Breast epithelium (tissue), 4 donors: ENCODE measurements around the gene PDE4C. TPM values are rescaled to one million over a fixed set of nuclear protein-coding genes. Genes with fewer than 3 reads are reported as not detected.

ENCODE experiments used
- DNase-seq, 2 donors: peaks; one replicate each; pipeline ENCODE4 v3.0.0-alpha.2; 2019; ENCODE audit warnings: low spot score in 2 of 2
- H3K27ac ChIP-seq, 2 donors: fragments of 200-600 bp; sonication (generic) in 1 of 2; one replicate each; pipeline ENCODE4 v1.5.1; 2016 to 2019; ENCODE audit warnings: mild to moderate bottlenecking in 1 of 2
- H3K27me3 ChIP-seq, 2 donors: fragments of 200-600 bp; sonication (generic) in 1 of 2; one replicate each; pipeline versions ENCODE4 v1.5.1 to v1.6.0; 2017 to 2019; ENCODE audit warnings: control low read depth in 1 of 2, mild to moderate bottlenecking in 1 of 2
- H3K36me3 ChIP-seq: fragments of 200-600 bp; one replicate; pipeline ENCODE4 v1.5.1; 2019
- H3K4me1 ChIP-seq, 2 donors: fragments of 200-600 bp; sonication (generic); one replicate each; pipeline ENCODE4 v1.5.1; 2016 to 2019; ENCODE audit warnings: control low read depth in 1 of 2
- H3K4me3 ChIP-seq, 3 donors: fragments of 200-600 bp; sonication (generic); 1 replicate in 2 of 3; 2 replicates in 1 of 3; pipeline ENCODE4 v1.5.1; 2016 to 2019; ENCODE audit warnings: mild to moderate bottlenecking in 3 of 3, moderate library complexity in 2 of 3
- H3K9me3 ChIP-seq, 2 donors: fragments of 200-600 bp; sonication (generic) in 1 of 2; one replicate each; pipeline ENCODE4 v1.5.1; 2016 to 2019; ENCODE audit warnings: control low read depth in 1 of 2
- POLR2A ChIP-seq: fragments of 450-650 bp; IDR thresholded peaks from one replicate; pipeline ENCODE4 v1.6.1; 2016; ENCODE audit warnings: antibody characterized with exemption, mild to moderate bottlenecking, moderate library complexity
- POLR2AphosphoS5 ChIP-seq, 3 donors: sonication (generic); formaldehyde crosslinking; IDR thresholded peaks; one replicate each; pipeline ENCODE4 v1.6.1; 2017; ENCODE audit warnings: antibody characterized with exemption in 3 of 3
- intact Hi-C: fragments of 100-400 bp; cut with DNase I; formaldehyde crosslinking; loops from one replicate; pipeline ENCODE4 v1.15.1; 2023; ENCODE audit warnings: low total_unique reads
- total RNA-seq, 3 donors: library from RNA; depleted of rRNA; stranded (reverse); fragments of >200 nt; gene quantifications; one replicate each; pipeline ENCODE4 v1.1.0, GENCODE V29; 2016
- TF ChIP-seq, protein P1 (sequence below), 3 donors: fragments of 450-650 bp; IDR thresholded peaks; one replicate each; pipeline ENCODE4 v1.5.1; 2016 to 2017; ENCODE audit warnings: antibody characterized with exemption in 3 of 3, mild to moderate bottlenecking in 3 of 3, moderate library complexity in 3 of 3

The PDE4C gene
- total RNA-seq, 3 donors from 2014 or later, result 0.33 to 1.3 TPM; not detected in 1

DNA sequence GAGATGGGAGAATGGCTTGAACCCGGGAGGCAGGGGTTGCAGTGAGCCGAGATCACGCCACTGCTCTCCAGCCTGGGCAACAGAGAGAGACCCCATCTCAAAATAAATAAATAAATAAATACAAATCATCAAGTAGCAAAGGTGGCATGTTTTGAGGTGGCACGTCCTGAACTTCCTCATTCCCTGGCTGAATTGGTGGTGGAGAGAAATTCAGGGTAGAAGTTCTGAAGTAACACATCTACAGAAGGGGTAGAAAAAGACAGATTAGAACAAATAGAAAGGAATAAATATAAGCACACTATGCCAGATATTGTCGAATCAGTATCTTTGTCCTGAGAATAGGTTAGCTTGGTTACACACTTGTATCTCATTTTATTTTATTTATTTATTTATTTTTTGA is 46.3 kb downstream of the PDE4C start:
- Histone ChIP-seq H3K4me3 (no peak overlapping the region), H3K27ac (no peak overlapping the region), H3K27me3 (no peaks in the 10 kb centered on the region), H3K4me1 (no peaks in the 10 kb centered on the region), H3K9me3 (no peaks in the 10 kb centered on the region), H3K36me3 (no peaks in the 10 kb centered on the region)
- TF ChIP-seq, protein P1, sequence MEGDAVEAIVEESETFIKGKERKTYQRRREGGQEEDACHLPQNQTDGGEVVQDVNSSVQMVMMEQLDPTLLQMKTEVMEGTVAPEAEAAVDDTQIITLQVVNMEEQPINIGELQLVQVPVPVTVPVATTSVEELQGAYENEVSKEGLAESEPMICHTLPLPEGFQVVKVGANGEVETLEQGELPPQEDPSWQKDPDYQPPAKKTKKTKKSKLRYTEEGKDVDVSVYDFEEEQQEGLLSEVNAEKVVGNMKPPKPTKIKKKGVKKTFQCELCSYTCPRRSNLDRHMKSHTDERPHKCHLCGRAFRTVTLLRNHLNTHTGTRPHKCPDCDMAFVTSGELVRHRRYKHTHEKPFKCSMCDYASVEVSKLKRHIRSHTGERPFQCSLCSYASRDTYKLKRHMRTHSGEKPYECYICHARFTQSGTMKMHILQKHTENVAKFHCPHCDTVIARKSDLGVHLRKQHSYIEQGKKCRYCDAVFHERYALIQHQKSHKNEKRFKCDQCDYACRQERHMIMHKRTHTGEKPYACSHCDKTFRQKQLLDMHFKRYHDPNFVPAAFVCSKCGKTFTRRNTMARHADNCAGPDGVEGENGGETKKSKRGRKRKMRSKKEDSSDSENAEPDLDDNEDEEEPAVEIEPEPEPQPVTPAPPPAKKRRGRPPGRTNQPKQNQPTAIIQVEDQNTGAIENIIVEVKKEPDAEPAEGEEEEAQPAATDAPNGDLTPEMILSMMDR (IDR thresholded peaks at IDR 0.05), result no peak
- TF ChIP-seq POLR2AphosphoS5 (IDR thresholded peaks at IDR 0.05), result no peak
- no peak for TF ChIP-seq POLR2A
- no peak for DNase-seq
- intact Hi-C loops, result loop anchor here (2.0 kb wide), 1 partner anchor 45 kb away; no protein-coding TSS in a partner anchor

DNA sequence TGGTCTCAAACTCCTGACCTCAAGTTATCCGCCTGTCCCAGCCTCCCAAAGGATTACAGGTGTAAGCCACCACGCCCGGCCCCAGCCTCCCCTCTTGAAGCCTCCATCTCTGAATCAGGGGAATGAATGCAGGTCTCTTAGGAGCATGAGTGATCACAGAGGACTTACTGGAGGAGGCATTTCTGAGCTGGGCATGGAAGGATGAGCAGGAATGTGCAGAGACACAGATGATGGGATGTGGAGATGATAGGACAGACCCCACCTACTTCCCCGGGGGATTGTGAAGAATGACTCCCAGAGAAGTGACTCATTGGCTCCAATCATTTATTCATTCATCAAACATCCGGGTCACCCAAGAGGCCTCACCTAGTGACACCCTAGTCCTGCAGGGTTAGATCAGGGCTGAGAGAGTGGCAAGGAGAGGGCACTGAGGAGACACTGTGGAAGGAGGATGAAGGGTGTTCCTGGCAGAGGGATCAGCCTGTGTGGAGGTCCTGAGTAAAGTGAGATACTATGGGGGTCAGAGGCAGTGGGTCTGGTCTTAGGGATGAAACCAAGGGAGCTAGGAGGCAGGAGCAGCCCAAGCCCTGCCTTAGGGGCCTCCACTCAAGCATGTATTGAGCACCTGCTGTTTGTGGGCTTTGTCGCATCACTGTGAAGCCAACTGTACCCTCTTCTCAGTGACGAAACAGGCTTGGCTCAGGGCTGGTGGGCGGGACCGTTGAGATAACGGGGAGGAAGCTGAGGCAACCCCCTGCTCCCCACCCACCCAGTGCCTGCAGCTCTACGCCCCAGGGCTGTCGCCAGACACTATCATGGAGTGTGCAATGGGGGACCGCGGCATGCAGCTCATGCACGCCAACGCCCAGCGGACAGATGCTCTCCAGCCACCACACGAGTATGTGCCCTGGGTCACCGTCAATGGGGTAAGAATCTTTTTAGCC is 49.6 kb downstream of the PDE4C start:
- H3K9me3 ChIP-seq, result no peaks in the 10 kb centered on the region
- intact Hi-C loops, result no loop called here
- no peak overlapping the region for H3K4me3 ChIP-seq
- no peaks in the 10 kb centered on the region for H3K27me3 ChIP-seq
- H3K4me1 ChIP-seq, result no peaks in the 10 kb centered on the region
- no peaks in the 10 kb centered on the region for H3K36me3 ChIP-seq
- no peak for DNase-seq
- TF ChIP-seq, protein P1 (IDR thresholded peaks at IDR 0.05), result no peak
- TF ChIP-seq POLR2AphosphoS5 (IDR thresholded peaks at IDR 0.05) (no peak), POLR2A (no peak)
- H3K27ac ChIP-seq, result no peak overlapping the region

DNA sequence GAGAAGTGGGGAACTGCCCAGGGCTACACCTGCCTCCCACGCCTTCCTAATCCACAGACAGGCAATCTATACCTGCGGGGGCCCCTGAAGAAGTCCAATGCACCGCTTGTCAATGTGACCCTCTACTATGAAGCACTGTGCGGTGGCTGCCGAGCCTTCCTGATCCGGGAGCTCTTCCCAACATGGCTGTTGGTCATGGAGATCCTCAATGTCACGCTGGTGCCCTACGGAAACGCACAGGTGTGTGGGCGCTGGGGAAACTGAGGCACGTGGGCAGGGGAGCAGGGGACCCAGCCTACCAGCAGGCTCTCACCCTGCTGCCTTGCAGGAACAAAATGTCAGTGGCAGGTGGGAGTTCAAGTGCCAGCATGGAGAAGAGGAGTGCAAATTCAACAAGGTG is 51.3 kb downstream of the PDE4C start:
- intact Hi-C loops, result no loop called here
- Histone ChIP-seq H3K27me3 (no peaks in the 10 kb centered on the region), H3K4me1 (no peaks in the 10 kb centered on the region), H3K4me3 (peak overlapping the region in 2 of 3 donors; percentile 59 to 90), H3K36me3 (no peaks in the 10 kb centered on the region), H3K9me3 (no peaks in the 10 kb centered on the region), H3K27ac (no peak overlapping the region)
- no peak for TF ChIP-seq POLR2AphosphoS5 (IDR thresholded peaks at IDR 0.05)
- no peak for TF ChIP-seq POLR2A
- TF ChIP-seq, protein P1 (IDR thresholded peaks at IDR 0.05), result no peak
- DNase-seq, result no peak

Other genes starting within 250 kb of the PDE4C start
- 10 to 100 TPM; 49.4 to 89.3 (median 53.4) TPM for gene ARRDC2, start 218.3 kb downstream of the PDE4C start, total RNA-seq
- gene IL12RB1, start 139.5 kb downstream of the PDE4C start, total RNA-seq, result 1 to 10 TPM in 2 of 3 donors, under 1 TPM in 1; 0.98 to 2.1 (median 1.6) TPM
- gene MAST3, start 128.7 kb downstream of the PDE4C start, total RNA-seq, result 1 to 10 TPM; 5.6 to 8.5 (median 6.2) TPM
- gene PIK3R2, start 73.3 kb downstream of the PDE4C start, total RNA-seq, result 10 to 100 TPM in 1 of 3 donors, 1 to 10 TPM in 2; 8.6 to 12.1 (median 8.8) TPM
- 100 to 1,000 TPM in 1 of 3 donors, 10 to 100 TPM in 2; 50.1 to 103 (median 91.6) TPM for gene IFI30, start 52.6 kb downstream of the PDE4C start, total RNA-seq
- 10 to 100 TPM; 24.3 to 41.3 (median 37.1) TPM for gene MPV17L2, start 33.2 kb downstream of the PDE4C start, total RNA-seq
- gene RAB3A, start 22.4 kb downstream of the PDE4C start, total RNA-seq, result 1 to 10 TPM in 2 of 3 donors, under 1 TPM in 1; 0.66 to 1.2 (median 1.1) TPM
- 10 to 100 TPM in 1 of 3 donors, 1 to 10 TPM in 2; 7.0 to 16.6 (median 9.5) TPM for gene IQCN, start 48.0 kb upstream of the PDE4C start, total RNA-seq
- gene JUND, start 55.2 kb upstream of the PDE4C start, total RNA-seq, result 100 to 1,000 TPM; 325 to 833 (median 602) TPM
- gene LSM4, start 96.6 kb upstream of the PDE4C start, total RNA-seq, result 100 to 1,000 TPM in 2 of 3 donors, 10 to 100 TPM in 1; 83.0 to 122 (median 120) TPM
- gene PGPEP1, start 114.2 kb upstream of the PDE4C start, total RNA-seq, result 10 to 100 TPM; 22.5 to 29.2 (median 25.9) TPM
- gene GDF15, start 159.7 kb upstream of the PDE4C start, total RNA-seq, result 10 to 100 TPM in 1 of 3 donors, 1 to 10 TPM in 2; 2.7 to 60.3 (median 9.2) TPM
- gene LRRC25, start 171.2 kb upstream of the PDE4C start, total RNA-seq, result 10 to 100 TPM in 1 of 3 donors, 1 to 10 TPM in 2; 3.9 to 27.2 (median 7.2) TPM
- 10 to 100 TPM; 29.4 to 71.8 (median 46.7) TPM for gene SSBP4, start 193.0 kb upstream of the PDE4C start, total RNA-seq
- 10 to 100 TPM in 2 of 3 donors, 1 to 10 TPM in 1; 7.4 to 42.9 (median 40.2) TPM for gene ISYNA1, start 211.7 kb upstream of the PDE4C start, total RNA-seq